ENCODE results near the gene MPPED1.

Gene MPPED1

GRCh38 chr22:43393132-43393843, 18.5 kb upstream of the MPPED1 start:
- no peak for TF ChIP-seq CTCF (IDR thresholded peaks at IDR 0.05; ENCODE audit: low read length, missing control alignments)
- no peak overlapping the region for H3K4me3 ChIP-seq (replicated peaks; ENCODE audit: low read depth, low read length)
- no peak for DNase-seq (ENCODE audit: low read depth)

GRCh38 chr22:43393844-43394474, 17.9 kb upstream of the MPPED1 start:
- H3K4me3 ChIP-seq (replicated peaks; ENCODE audit: low read depth, low read length): no peak overlapping the region
- no peak for DNase-seq (ENCODE audit: low read depth)
- no peak for TF ChIP-seq CTCF (IDR thresholded peaks at IDR 0.05; ENCODE audit: low read length, missing control alignments)

GRCh38 chr22:43395086-43395695, 16.6 kb upstream of the MPPED1 start:
- no peak for DNase-seq (ENCODE audit: low read depth)
- TF ChIP-seq CTCF (IDR thresholded peaks at IDR 0.05; ENCODE audit: low read length, missing control alignments): no peak
- H3K4me3 ChIP-seq (replicated peaks; ENCODE audit: low read depth, low read length): no peak overlapping the region

GRCh38 chr22:43396321-43396933, 15.4 kb upstream of the MPPED1 start:
- no peak overlapping the region for H3K4me3 ChIP-seq (replicated peaks; ENCODE audit: low read depth, low read length)
- DNase-seq (ENCODE audit: low read depth): no peak
- TF ChIP-seq CTCF (IDR thresholded peaks at IDR 0.05; ENCODE audit: low read length, missing control alignments): no peak

GRCh38 chr22:43396934-43397457, 14.8 kb upstream of the MPPED1 start:
- DNase-seq (ENCODE audit: low read depth): no peak
- TF ChIP-seq CTCF (IDR thresholded peaks at IDR 0.05; ENCODE audit: low read length, missing control alignments): no peak
- H3K4me3 ChIP-seq (replicated peaks; ENCODE audit: low read depth, low read length): no peak overlapping the region

- DNase-seq (ENCODE audit: low read depth): no peak
- no peak for TF ChIP-seq CTCF (IDR thresholded peaks at IDR 0.05; ENCODE audit: low read length, missing control alignments)
- no peak overlapping the region for H3K4me3 ChIP-seq (replicated peaks; ENCODE audit: low read depth, low read length)
Measured at GRCh38 chr22:43397766-43398165, 14.0 kb upstream of the MPPED1 start.
